HG03060 (cell line): ENCODE data around the gene AEBP2.
"Not testable (repeated sequence)": the region's sequence is repeated elsewhere in the genome, so short reads cannot be mapped to it uniquely, and the experiment has no call there.

ENCODE experiments used
- ATAC-seq: cut with Tn5 transposase; IDR thresholded peaks from one replicate; pipeline ENCODE4 v1.9.1; 2021; ENCODE audit warnings: low read depth, moderate number of reproducible peaks; ENCODE audit not compliant: unreplicated experiment

AEBP2 gene

GRCh38 chr12:19439059-19440018 is at the start of gene AEBP2:
Gene AEBP2, plus strand, starts transcription at chr12:19439492. Its CDS starts 208 bp downstream, at chr12:19439700.
- ATAC-seq, result peak; percentile 75

- ATAC-seq, result no peak
These were observed 49.2 kb upstream of the AEBP2 start for GRCh38 chr12:19390051-19390598.

GRCh38 chr12:19392644-19393043 is 46.6 kb upstream of the AEBP2 start:
- not testable (repeated sequence) for ATAC-seq

GRCh38 chr12:19394385-19394784 is 44.9 kb upstream of the AEBP2 start:
- no peak for ATAC-seq

- no peak for ATAC-seq
These were observed 41.8 kb upstream of the AEBP2 start for GRCh38 chr12:19397534-19397933.

- no peak for ATAC-seq
These were observed 40.6 kb upstream of the AEBP2 start for GRCh38 chr12:19398376-19399363.

- ATAC-seq, result not testable (repeated sequence)
These were observed 38.5 kb upstream of the AEBP2 start for GRCh38 chr12:19400649-19401285.

- no peak for ATAC-seq
These were observed 37.1 kb upstream of the AEBP2 start for GRCh38 chr12:19402211-19402610.

GRCh38 chr12:19402743-19403431 is 36.4 kb upstream of the AEBP2 start:
- no peak for ATAC-seq

- no peak for ATAC-seq
These were observed 34.9 kb upstream of the AEBP2 start for GRCh38 chr12:19404242-19404880.

GRCh38 chr12:19409376-19409775 is 29.9 kb upstream of the AEBP2 start:
- no peak for ATAC-seq

GRCh38 chr12:19410211-19410610 is 29.1 kb upstream of the AEBP2 start:
- no peak for ATAC-seq

GRCh38 chr12:19410629-19411185 is 28.6 kb upstream of the AEBP2 start:
- ATAC-seq, result no peak

GRCh38 chr12:19411234-19412204 is 27.8 kb upstream of the AEBP2 start:
- ATAC-seq, result no peak

- ATAC-seq, result no peak
These were observed 26.4 kb upstream of the AEBP2 start for GRCh38 chr12:19412844-19413243.

GRCh38 chr12:19413582-19413981 is 25.7 kb upstream of the AEBP2 start:
- not testable (repeated sequence) for ATAC-seq

GRCh38 chr12:19415563-19415962 is 23.7 kb upstream of the AEBP2 start:
- ATAC-seq, result no peak

GRCh38 chr12:19419086-19419485 is 20.2 kb upstream of the AEBP2 start:
- ATAC-seq, result no peak
